ENCODE data around the gene COG5.

DNA sequence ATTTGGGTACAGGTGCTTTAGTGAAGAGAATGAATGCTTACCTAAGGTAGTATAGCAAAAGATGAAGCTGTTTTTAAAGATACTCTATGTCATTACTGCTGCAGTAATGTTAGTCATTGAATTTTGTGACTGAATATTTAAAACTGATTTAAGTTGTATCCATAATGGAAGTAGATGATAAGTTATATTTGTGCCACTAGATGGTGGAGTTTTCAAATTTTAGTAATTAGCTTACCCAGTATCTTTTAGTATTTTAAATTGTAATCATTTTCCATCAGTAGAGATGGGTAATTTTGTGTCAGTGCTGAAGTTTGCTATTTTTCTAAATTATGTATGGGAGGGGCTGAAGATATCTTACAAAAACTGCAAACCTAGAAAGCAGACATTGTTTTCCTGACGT lies 369.7 kb downstream of the COG5 start:
- TF ChIP-seq, protein P1, sequence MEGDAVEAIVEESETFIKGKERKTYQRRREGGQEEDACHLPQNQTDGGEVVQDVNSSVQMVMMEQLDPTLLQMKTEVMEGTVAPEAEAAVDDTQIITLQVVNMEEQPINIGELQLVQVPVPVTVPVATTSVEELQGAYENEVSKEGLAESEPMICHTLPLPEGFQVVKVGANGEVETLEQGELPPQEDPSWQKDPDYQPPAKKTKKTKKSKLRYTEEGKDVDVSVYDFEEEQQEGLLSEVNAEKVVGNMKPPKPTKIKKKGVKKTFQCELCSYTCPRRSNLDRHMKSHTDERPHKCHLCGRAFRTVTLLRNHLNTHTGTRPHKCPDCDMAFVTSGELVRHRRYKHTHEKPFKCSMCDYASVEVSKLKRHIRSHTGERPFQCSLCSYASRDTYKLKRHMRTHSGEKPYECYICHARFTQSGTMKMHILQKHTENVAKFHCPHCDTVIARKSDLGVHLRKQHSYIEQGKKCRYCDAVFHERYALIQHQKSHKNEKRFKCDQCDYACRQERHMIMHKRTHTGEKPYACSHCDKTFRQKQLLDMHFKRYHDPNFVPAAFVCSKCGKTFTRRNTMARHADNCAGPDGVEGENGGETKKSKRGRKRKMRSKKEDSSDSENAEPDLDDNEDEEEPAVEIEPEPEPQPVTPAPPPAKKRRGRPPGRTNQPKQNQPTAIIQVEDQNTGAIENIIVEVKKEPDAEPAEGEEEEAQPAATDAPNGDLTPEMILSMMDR (IDR thresholded peaks at IDR 0.05) = peak in 1 of 3 experiments; percentile 16
- no peak for TF ChIP-seq POLR2A (IDR thresholded peaks at IDR 0.05)
